HEK293T (cell line): ENCODE results near the gene CCNG1.

Source experiments
- ARNT ChIP-seq: fragments of 450-650 bp; IDR thresholded peaks from 2 replicates; pipeline ENCODE4 v1.6.1; 2017; ENCODE audit warnings: mild to moderate bottlenecking
- BHLHE40 ChIP-seq: fragments of 450-650 bp; IDR thresholded peaks from 2 replicates; pipeline ENCODE4 v1.6.1; 2016; ENCODE audit warnings: mild to moderate bottlenecking, moderate library complexity, borderline replicate concordance
- ELF4 ChIP-seq: fragments of 450-650 bp; IDR thresholded peaks from 2 replicates; pipeline ENCODE4 v1.6.1; 2017; ENCODE audit warnings: antibody characterized with exemption
- FOXA1 ChIP-seq: fragments of 450-650 bp; IDR thresholded peaks from 2 replicates; pipeline ENCODE4 v1.6.1; 2016; ENCODE audit warnings: mild to moderate bottlenecking
- FOXK2 ChIP-seq: fragments of 450-650 bp; IDR thresholded peaks from 2 replicates; pipeline ENCODE4 v1.6.1; 2016; ENCODE audit warnings: mild to moderate bottlenecking
- FOXM1 ChIP-seq: fragments of 450-650 bp; IDR thresholded peaks from 2 replicates; pipeline ENCODE4 v1.6.1; 2017; ENCODE audit warnings: mild to moderate bottlenecking, borderline replicate concordance
- HDGF ChIP-seq: fragments of 450-650 bp; IDR thresholded peaks from 2 replicates; pipeline ENCODE4 v1.6.1; 2017; ENCODE audit warnings: antibody characterized with exemption, borderline replicate concordance
- LEF1 ChIP-seq: fragments of 450-650 bp; IDR thresholded peaks from 2 replicates; pipeline ENCODE4 v1.6.1; 2017; ENCODE audit warnings: mild to moderate bottlenecking, borderline replicate concordance
- NFRKB ChIP-seq: fragments of 450-650 bp; IDR thresholded peaks from 2 replicates; pipeline ENCODE4 v1.6.1; 2016; ENCODE audit warnings: mild to moderate bottlenecking, moderate library complexity
- SP1 ChIP-seq: fragments of 450-650 bp; IDR thresholded peaks from 2 replicates; pipeline ENCODE4 v1.6.1; 2017
- SUZ12 ChIP-seq: fragments of 450-650 bp; IDR thresholded peaks from 2 replicates; pipeline ENCODE4 v1.6.1; 2016; ENCODE audit warnings: mild to moderate bottlenecking
- TARDBP ChIP-seq: fragments of 450-650 bp; IDR thresholded peaks from 2 replicates; pipeline ENCODE4 v1.6.1; 2016
- ZNF384 ChIP-seq: fragments of 450-650 bp; IDR thresholded peaks from 2 replicates; pipeline ENCODE4 v1.6.1; 2016

DNA sequence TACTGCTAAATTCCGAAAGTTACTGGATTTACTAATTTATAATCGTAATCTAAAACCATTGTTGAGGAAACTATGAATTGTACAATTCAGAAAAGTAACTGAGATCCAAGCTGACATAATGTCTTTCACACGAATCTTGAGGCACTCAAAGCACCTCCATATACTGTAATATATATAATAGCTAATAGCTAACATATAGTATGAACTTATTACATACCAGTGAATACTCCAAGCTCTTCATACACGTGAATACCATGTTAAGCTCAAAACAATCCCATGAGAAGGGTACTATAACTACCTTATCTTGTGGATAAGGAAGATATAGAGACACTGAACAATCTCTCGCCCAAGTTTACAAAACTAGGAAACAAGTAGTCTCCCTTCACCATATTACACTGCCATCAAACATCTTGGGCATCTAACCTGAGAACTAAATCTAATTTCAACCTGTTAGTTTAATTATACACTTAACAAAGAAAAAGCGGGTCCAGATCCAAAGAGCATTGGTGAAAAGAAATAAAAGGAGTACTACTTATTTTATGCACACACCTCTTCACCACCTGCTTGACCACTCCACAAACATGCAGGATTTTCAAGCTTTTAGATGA, 21.5 kb downstream of the CCNG1 start:
- TF ChIP-seq HDGF (no peak), FOXA1 (no peak), FOXK2 (no peak), TARDBP (no peak), ELF4 (no peak), BHLHE40 (no peak), SUZ12 (no peak), FOXM1 (no peak), SP1 (no peak), ZNF384 (no peak), ARNT (no peak), LEF1 (no peak), NFRKB (no peak)
